HepG2 (cell line): ENCODE results near the gene DNM3. TPM values are rescaled to one million over a fixed set of nuclear protein-coding genes. Genes with fewer than 3 reads are reported as not detected.

Source experiments
- ATAC-seq: fragments of 200-7000 bp; cut with Tn5 transposase; 3 replicates; pipeline ENCODE4 v1.9.1; 2020; ENCODE audit warnings: mild to moderate bottlenecking, moderate library complexity
- BruUV-seq: library from RNA; stranded (reverse); fragments of 400-500 nt; replicated peaks from 2 replicates; lab custom pipeline; 2021; lab: Mats Ljungman, UMichigan
- CTCF ChIA-PET: fragments of 300-600 bp; formaldehyde crosslinking; extraction: SDS; loops from one replicate; lab custom pipeline; 2021; ENCODE audit warnings: low total read pairs, inconsistent platforms, low intra/inter-chr PET ratio; lab: Yijun Ruan, JAX
- POLR2A ChIA-PET: fragments of 350-600 bp; sonication (Branson Sonifier 250); formaldehyde crosslinking; loops from one replicate; lab custom pipeline; 2020; ENCODE audit warnings: antibody characterized with exemption, inconsistent platforms; lab: Yijun Ruan, JAX
- DNase-seq: peaks from one replicate; pipeline ENCODE4 v3.0.0-alpha.2; 2015; ENCODE audit warnings: low spot score
- FAIRE-seq: peaks from 3 replicates; lab custom pipeline; 2011; peaks lifted over from hg19 to GRCh38; lab: Jason Lieb, UNC
- H2AFZ ChIP-seq: one replicate; pipeline ENCODE4 v1.6.1; 2011; ENCODE audit warnings: low read length, inconsistent platforms
- H3K27ac ChIP-seq: fragments of 300-600 bp; 3 replicates; pipeline ENCODE4 v1.8.0; 2011; ENCODE audit warnings: mixed run types, mild to moderate bottlenecking, mixed read lengths, low read length, inconsistent platforms; ENCODE audit not compliant: insufficient read depth; ENCODE audit errors: extremely low read length
- H3K27me3 ChIP-seq, 2 experiments: fragments of 200-600 bp in 1 of 2; 2 replicates in 1 of 2; 3 replicates in 1 of 2; pipeline versions ENCODE4 v1.6.0 to v1.8.0; 2011; ENCODE audit warnings: low read length in 2 of 2, mild to moderate bottlenecking in 2 of 2, moderate library complexity in 2 of 2, inconsistent platforms in 1 of 2; ENCODE audit not compliant: insufficient read depth in 2 of 2, control insufficient read depth in 1 of 2
- H3K36me3 ChIP-seq, 2 experiments: fragments of 200-600 bp in 1 of 2; replicated peaks in 1 of 2; 2 replicates in 1 of 2; 3 replicates in 1 of 2; pipeline versions ENCODE4 v1.5.1 to v1.8.0; 2011; ENCODE audit warnings: low read length in 2 of 2, inconsistent platforms in 1 of 2; ENCODE audit not compliant: insufficient read depth in 2 of 2, control insufficient read depth in 1 of 2
- H3K4me1 ChIP-seq: 2 replicates; pipeline ENCODE4 v1.5.1; 2012; ENCODE audit warnings: low read length, inconsistent platforms; ENCODE audit not compliant: insufficient read depth
- H3K4me2 ChIP-seq: 2 replicates; pipeline ENCODE4 v1.6.0; 2011; ENCODE audit warnings: low read depth, low read length, inconsistent platforms
- H3K4me3 ChIP-seq, 3 experiments: fragments of 200-600 bp in 1 of 3; sonication (generic), shearing (Covaris generic) in 1 of 3; replicated peaks in 1 of 3; 2 replicates each; pipeline ENCODE4 v1.5.1; 2011 to 2016; ENCODE audit warnings: low read length in 3 of 3, inconsistent platforms in 2 of 3, low read depth in 2 of 3, mild to moderate bottlenecking in 2 of 3, control low read depth in 1 of 3, mixed read lengths in 1 of 3; ENCODE audit not compliant: insufficient read depth in 1 of 3
- H3K79me2 ChIP-seq: one replicate; pipeline ENCODE4 v1.6.1; 2011; ENCODE audit warnings: low read length, inconsistent platforms; ENCODE audit not compliant: insufficient read depth
- H3K9ac ChIP-seq: 2 replicates; pipeline ENCODE4 v1.6.0; 2011; ENCODE audit warnings: mild to moderate bottlenecking, low read depth, low read length, inconsistent platforms; ENCODE audit not compliant: insufficient read depth
- H3K9me3 ChIP-seq: 2 replicates; pipeline ENCODE4 v1.5.1; 2012; ENCODE audit warnings: mild to moderate bottlenecking, low read length
- H4K20me1 ChIP-seq: 2 replicates; pipeline ENCODE4 v1.6.0; 2011; ENCODE audit warnings: inconsistent platforms, mild to moderate bottlenecking, low read length, moderate library complexity; ENCODE audit not compliant: insufficient read depth
- ARHGAP35 ChIP-seq: sonication (generic); formaldehyde crosslinking; IDR thresholded peaks from 2 replicates; pipeline ENCODE4 v1.9.0; 2022; ENCODE audit warnings: mild to moderate bottlenecking, inconsistent platforms, moderate library complexity, missing genetic modification reagents, borderline replicate concordance
- CEBPB ChIP-seq: IDR thresholded peaks from 2 replicates; pipeline ENCODE4 v1.6.1; 2011; ENCODE audit warnings: low read depth, low read length, improper control_type of control experiment, borderline replicate concordance
- JARID2 ChIP-seq: sonication (generic); formaldehyde crosslinking; IDR thresholded peaks from 2 replicates; pipeline ENCODE4 v1.8.1; 2023; ENCODE audit warnings: missing genetic modification reagents, inconsistent platforms; ENCODE audit not compliant: insufficient replicate concordance
- MXD4 ChIP-seq: IDR thresholded peaks from 2 replicates; pipeline ENCODE4 v1.6.1; 2016; ENCODE audit warnings: mild to moderate bottlenecking, missing biosample characterization, missing genetic modification reagents
- SOX13 ChIP-seq, 3 experiments: fragments of 450-650 bp in 1 of 3; sonication (generic) in 1 of 3; formaldehyde crosslinking in 1 of 3; IDR thresholded peaks in 2 of 3; conservative IDR thresholded peaks in 1 of 3; 2 replicates each; pipeline versions ENCODE4 v1.5.0 to v1.6.1; 2016 to 2020; ENCODE audit warnings: antibody characterized with exemption in 1 of 3, mild to moderate bottlenecking in 1 of 3, missing compliant biosample characterization in 1 of 3, missing genetic modification reagents in 1 of 3, moderate library complexity in 1 of 3
- SP4 ChIP-seq: sonication (generic); formaldehyde crosslinking; IDR thresholded peaks from 2 replicates; pipeline ENCODE4 v1.8.1; 2023; ENCODE audit warnings: mild to moderate bottlenecking, missing genetic modification reagents
- SPEN ChIP-seq: sonication (generic); formaldehyde crosslinking; IDR thresholded peaks from 2 replicates; pipeline ENCODE4 v1.5.1; 2020; ENCODE audit warnings: low read depth, mild to moderate bottlenecking, missing genetic modification reagents
- SRF ChIP-seq: IDR thresholded peaks from 2 replicates; pipeline ENCODE4 v1.6.1; 2011; ENCODE audit warnings: mild to moderate bottlenecking, low read depth, low read length, moderate library complexity
- TBP ChIP-seq: sonication (generic); formaldehyde crosslinking; IDR thresholded peaks from 2 replicates; pipeline ENCODE4 v1.5.0; 2020; ENCODE audit warnings: missing genetic modification reagents
- TBX2 ChIP-seq: sonication (generic); formaldehyde crosslinking; IDR thresholded peaks from 2 replicates; pipeline ENCODE4 v1.5.0; 2020; ENCODE audit warnings: missing genetic modification reagents, mild to moderate bottlenecking, borderline replicate concordance
- U2AF2 ChIP-seq: fragments of 200-400 bp; formaldehyde crosslinking; IDR thresholded peaks from 2 replicates; pipeline ENCODE4 v1.6.1; 2017; ENCODE audit warnings: low read depth, mild to moderate bottlenecking, low read length
- ZBTB38 ChIP-seq: sonication (generic); formaldehyde crosslinking; IDR thresholded peaks from 2 replicates; pipeline ENCODE4 v1.5.1; 2020; ENCODE audit warnings: mild to moderate bottlenecking, missing genetic modification reagents
- ZNF121 ChIP-seq: sonication (generic); formaldehyde crosslinking; IDR thresholded peaks from 2 replicates; pipeline ENCODE4 v1.5.0; 2020; ENCODE audit warnings: mild to moderate bottlenecking, missing genetic modification reagents
- ZNF251 ChIP-seq: sonication (generic); formaldehyde crosslinking; IDR thresholded peaks from 2 replicates; pipeline ENCODE4 v1.9.0; 2021; ENCODE audit warnings: mild to moderate bottlenecking, missing genetic modification reagents
- WGBS: methylation state at CpG from one replicate; pipeline ENCODE4 v1.1.6; 2017; ENCODE audit warnings: low lambda C conversion rate; 5-methylcytosine and 5-hydroxymethylcytosine counted together
- in situ Hi-C: cut with HindIII; loops from 2 replicates; pipeline ENCODE4 v1.10.0; 2017; ENCODE audit warnings: low pct_unique_long_range_greater_than_20kb; ENCODE audit not compliant: extremely low pct_ligation_motif_present
- intact Hi-C: fragments of 100-400 bp; cut with micrococcal nuclease; formaldehyde crosslinking; loops from one replicate; pipeline ENCODE4 v1.10.0; 2022; ENCODE audit not compliant: unreplicated experiment
- polyA plus RNA-seq, 8 experiments: library from polyadenylated mRNA; depleted of rRNA in 3 of 8; stranded (reverse) in 7 of 8; unstranded in 1 of 8; fragments of >200 nt; fragmentation: Illumina TruSeq in 4 of 8; extraction: Trizol in 4 of 8; gene quantifications; 2 replicates each; pipeline versions ENCODE4 v1.2.1 to v1.2.3, GENCODE V29; 2011 to 2016; ENCODE audit warnings: low read depth in 4 of 8, missing spikeins in 1 of 8, mixed read lengths in 1 of 8; ENCODE audit not compliant: insufficient read depth in 1 of 8
- total RNA-seq, 5 experiments: library from RNA; depleted of rRNA; stranded (reverse); fragments of >200 nt; fragmentation: Illumina TruSeq; extraction: Trizol; gene quantifications; 2 replicates each; pipeline ENCODE4 v1.2.3, GENCODE V29; 2016; ENCODE audit warnings: low read depth in 1 of 5
- TF ChIP-seq, protein P1 (sequence below): sonication (generic); formaldehyde crosslinking; IDR thresholded peaks from 2 replicates; pipeline ENCODE4 v1.4.0; 2020; ENCODE audit warnings: missing genetic modification reagents
- TF ChIP-seq, protein P2 (sequence below): sonication (generic); formaldehyde crosslinking; IDR thresholded peaks from 2 replicates; pipeline ENCODE4 v1.5.1; 2020; ENCODE audit warnings: missing genetic modification reagents, mild to moderate bottlenecking, borderline replicate concordance

Gene DNM3
- total and polyA plus RNA-seq, 2 of the 13 experiments (the other 11 are each of a cell fraction or from before 2014, with no cell fraction given): 0.05 TPM; not detected in 1

DNA sequence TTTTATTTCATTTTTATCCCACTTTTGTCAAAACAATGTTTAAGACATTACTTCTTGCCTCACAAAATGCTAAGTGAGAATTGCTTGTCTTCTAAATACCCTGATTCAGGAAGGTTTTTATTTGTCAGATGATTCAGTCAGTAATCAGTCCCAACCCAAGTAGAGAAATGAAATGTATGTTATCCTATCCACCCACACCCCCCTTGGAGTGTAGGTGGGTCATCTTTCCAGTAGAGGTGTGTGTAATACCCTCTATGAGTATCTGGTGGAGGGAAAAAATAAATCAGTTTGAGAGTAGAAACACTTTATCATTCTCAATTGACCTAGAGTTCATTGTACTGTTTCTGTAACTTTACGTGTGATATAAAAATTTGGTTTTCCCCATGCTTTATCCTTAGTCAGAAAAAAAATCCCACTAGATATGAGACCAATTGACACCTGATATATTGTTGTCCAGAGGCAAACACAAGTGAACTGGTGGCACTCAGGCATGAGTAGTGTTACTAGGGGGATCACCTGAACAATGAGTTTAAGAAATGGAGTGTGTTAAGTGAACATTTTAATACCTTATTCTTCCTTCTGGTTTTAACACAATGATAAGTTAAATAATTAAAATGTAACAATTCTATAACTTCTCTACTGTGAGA is 425.4 kb downstream of the DNM3 start (continued):
- TF ChIP-seq, protein P1, sequence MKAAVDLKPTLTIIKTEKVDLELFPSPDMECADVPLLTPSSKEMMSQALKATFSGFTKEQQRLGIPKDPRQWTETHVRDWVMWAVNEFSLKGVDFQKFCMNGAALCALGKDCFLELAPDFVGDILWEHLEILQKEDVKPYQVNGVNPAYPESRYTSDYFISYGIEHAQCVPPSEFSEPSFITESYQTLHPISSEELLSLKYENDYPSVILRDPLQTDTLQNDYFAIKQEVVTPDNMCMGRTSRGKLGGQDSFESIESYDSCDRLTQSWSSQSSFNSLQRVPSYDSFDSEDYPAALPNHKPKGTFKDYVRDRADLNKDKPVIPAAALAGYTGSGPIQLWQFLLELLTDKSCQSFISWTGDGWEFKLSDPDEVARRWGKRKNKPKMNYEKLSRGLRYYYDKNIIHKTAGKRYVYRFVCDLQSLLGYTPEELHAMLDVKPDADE (CRISPR knock-in tag): no peak
- TF ChIP-seq TBX2 (CRISPR knock-in tag): no peak
- TF ChIP-seq, all 625 proteins: peak for 0

DNA sequence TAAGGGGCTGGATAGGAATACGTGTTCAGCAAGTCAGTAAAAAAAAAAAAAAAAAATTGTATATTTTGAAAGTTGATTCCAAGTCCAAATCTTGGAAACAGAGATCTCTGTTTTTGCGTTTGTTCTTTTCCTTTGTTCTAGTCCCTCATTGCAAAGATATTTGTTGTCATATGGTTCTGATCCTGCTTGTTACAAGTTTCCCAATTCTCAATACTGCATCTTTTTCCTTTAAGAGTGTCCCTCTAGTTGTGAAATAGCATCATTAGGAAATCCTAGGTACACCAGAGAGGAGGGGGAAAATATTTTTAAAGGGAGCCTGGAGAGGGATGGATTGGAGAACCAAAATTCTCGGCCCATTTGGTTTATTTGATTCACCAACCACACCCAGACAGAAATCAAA is 426.9 kb downstream of the DNM3 start:
- Histone ChIP-seq H3K4me2 (no peak overlapping the region), H4K20me1 (no peaks in the 10 kb centered on the region), H3K27me3 (peaks cover 0 to 7% of the 10 kb centered on the region in 2 experiments; a peak in 3 of 5 replicates)
- WGBS: 11% methylated on average over 3 of the region's 3 CpGs
- in situ Hi-C loops (no loop called here), intact Hi-C loops (loop anchor here (5.0 kb wide), 1 partner anchor 129 kb away; no protein-coding TSS in a partner anchor)
- no TSS peak for BruUV-seq
- CTCF ChIA-PET: no interaction called here
- TF ChIP-seq TBP (CRISPR knock-in tag) (no peak), ZNF251 (CRISPR knock-in tag) (no peak), SOX13 (IDR thresholded peaks at IDR 0.05) (no peak), SOX13 (CRISPR knock-in tag; conservative IDR thresholded peaks at IDR 0.05 in 1 of 2, IDR thresholded peaks at IDR 0.05 in 1 of 2) (no peak), SPEN (CRISPR knock-in tag) (no peak), SP4 (CRISPR knock-in tag) (no peak), ZNF121 (CRISPR knock-in tag) (no peak), CEBPB (no peak), MXD4 (CRISPR knock-in tag) (no peak), JARID2 (CRISPR knock-in tag) (no peak), ARHGAP35 (CRISPR knock-in tag) (no peak), U2AF2 (no peak), SRF (no peak), ZBTB38 (CRISPR knock-in tag) (no peak)
- TF ChIP-seq, protein P2, sequence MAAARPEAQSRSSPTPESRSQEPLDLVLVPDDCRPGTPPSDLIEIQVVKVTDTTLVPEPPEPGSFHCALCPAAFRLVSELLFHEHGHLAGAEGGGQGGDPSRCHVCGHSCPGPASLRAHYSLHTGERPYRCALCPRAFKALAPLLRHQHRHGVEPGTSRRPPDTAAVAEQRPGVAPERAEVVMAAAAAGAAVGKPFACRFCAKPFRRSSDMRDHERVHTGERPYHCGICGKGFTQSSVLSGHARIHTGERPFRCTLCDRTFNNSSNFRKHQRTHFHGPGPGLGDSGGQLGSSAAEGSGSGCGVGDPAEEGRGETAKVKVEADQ (CRISPR knock-in tag): no peak
- TF ChIP-seq, all 625 proteins: peak for 0
- POLR2A ChIA-PET: no interaction called here
- Histone ChIP-seq H3K36me3 (no peaks in the 10 kb centered on the region), H3K27ac (no peak overlapping the region), H2AFZ (no peak overlapping the region), H3K4me3 (no peak overlapping the region), H3K9ac (no peak overlapping the region), H3K79me2 (no peaks in the 10 kb centered on the region), H3K9me3 (no peaks in the 10 kb centered on the region), H3K4me1 (peaks cover 42% of the 10 kb centered on the region)
- no peak for FAIRE-seq
- no peak for DNase-seq
- ATAC-seq: no peak
